ENCODE data around the gene DRD3.

DNA sequence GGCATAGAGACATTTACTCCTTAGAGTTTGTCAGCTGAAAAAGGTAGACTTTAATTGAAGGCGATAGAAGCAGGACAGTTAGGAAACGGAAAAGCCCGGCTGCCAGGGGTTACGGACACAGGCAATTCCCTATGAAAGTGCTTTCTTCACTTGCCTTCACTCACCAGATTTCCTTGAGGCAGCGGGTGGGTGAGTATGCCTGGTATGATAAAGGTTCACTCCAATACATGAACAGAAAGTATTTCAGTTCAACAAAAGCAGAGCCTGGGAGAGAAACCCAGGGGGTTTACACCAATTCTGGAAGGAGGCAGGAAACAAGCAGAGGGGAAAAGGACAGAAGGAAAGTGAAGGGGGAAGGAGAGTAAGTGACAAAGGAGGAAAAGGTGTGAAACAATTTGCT, 68.4 kb downstream of the DRD3 start:
- TF ChIP-seq, protein P1, sequence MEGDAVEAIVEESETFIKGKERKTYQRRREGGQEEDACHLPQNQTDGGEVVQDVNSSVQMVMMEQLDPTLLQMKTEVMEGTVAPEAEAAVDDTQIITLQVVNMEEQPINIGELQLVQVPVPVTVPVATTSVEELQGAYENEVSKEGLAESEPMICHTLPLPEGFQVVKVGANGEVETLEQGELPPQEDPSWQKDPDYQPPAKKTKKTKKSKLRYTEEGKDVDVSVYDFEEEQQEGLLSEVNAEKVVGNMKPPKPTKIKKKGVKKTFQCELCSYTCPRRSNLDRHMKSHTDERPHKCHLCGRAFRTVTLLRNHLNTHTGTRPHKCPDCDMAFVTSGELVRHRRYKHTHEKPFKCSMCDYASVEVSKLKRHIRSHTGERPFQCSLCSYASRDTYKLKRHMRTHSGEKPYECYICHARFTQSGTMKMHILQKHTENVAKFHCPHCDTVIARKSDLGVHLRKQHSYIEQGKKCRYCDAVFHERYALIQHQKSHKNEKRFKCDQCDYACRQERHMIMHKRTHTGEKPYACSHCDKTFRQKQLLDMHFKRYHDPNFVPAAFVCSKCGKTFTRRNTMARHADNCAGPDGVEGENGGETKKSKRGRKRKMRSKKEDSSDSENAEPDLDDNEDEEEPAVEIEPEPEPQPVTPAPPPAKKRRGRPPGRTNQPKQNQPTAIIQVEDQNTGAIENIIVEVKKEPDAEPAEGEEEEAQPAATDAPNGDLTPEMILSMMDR (IDR thresholded peaks at IDR 0.05; ENCODE audit: insufficient read depth, low read length) = no peak
- TF ChIP-seq POLR2AphosphoS5 (IDR thresholded peaks at IDR 0.05; ENCODE audit: low read depth) = no peak
- TF ChIP-seq, protein P2, sequence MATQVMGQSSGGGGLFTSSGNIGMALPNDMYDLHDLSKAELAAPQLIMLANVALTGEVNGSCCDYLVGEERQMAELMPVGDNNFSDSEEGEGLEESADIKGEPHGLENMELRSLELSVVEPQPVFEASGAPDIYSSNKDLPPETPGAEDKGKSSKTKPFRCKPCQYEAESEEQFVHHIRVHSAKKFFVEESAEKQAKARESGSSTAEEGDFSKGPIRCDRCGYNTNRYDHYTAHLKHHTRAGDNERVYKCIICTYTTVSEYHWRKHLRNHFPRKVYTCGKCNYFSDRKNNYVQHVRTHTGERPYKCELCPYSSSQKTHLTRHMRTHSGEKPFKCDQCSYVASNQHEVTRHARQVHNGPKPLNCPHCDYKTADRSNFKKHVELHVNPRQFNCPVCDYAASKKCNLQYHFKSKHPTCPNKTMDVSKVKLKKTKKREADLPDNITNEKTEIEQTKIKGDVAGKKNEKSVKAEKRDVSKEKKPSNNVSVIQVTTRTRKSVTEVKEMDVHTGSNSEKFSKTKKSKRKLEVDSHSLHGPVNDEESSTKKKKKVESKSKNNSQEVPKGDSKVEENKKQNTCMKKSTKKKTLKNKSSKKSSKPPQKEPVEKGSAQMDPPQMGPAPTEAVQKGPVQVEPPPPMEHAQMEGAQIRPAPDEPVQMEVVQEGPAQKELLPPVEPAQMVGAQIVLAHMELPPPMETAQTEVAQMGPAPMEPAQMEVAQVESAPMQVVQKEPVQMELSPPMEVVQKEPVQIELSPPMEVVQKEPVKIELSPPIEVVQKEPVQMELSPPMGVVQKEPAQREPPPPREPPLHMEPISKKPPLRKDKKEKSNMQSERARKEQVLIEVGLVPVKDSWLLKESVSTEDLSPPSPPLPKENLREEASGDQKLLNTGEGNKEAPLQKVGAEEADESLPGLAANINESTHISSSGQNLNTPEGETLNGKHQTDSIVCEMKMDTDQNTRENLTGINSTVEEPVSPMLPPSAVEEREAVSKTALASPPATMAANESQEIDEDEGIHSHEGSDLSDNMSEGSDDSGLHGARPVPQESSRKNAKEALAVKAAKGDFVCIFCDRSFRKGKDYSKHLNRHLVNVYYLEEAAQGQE (IDR thresholded peaks at IDR 0.05; ENCODE audit: insufficient replicate concordance, low read depth) = no peak
